ELF-1 (cell line): ENCODE results near the gene APOBEC4.
A peak's percentile ranks its signal among the peaks of the same experiment; 100 is the strongest.
"Not testable (repeated sequence)": the region's sequence is repeated elsewhere in the genome, so short reads cannot be mapped to it uniquely, and the experiment has no call there.

ENCODE experiments used
- DNase-seq: peaks from one replicate; pipeline ENCODE4 v3.0.0-alpha.2; 2016; ENCODE audit warnings: low read depth, low spot score

Gene APOBEC4, protein sequence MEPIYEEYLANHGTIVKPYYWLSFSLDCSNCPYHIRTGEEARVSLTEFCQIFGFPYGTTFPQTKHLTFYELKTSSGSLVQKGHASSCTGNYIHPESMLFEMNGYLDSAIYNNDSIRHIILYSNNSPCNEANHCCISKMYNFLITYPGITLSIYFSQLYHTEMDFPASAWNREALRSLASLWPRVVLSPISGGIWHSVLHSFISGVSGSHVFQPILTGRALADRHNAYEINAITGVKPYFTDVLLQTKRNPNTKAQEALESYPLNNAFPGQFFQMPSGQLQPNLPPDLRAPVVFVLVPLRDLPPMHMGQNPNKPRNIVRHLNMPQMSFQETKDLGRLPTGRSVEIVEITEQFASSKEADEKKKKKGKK

GRCh38 chr1:183652547-183653461 lies at the start of gene APOBEC4:
Gene APOBEC4 (minus strand): TSS chr1:183653316. CDS start chr1:183648781, 4,535 bp downstream.
- no peak for DNase-seq

DNA sequence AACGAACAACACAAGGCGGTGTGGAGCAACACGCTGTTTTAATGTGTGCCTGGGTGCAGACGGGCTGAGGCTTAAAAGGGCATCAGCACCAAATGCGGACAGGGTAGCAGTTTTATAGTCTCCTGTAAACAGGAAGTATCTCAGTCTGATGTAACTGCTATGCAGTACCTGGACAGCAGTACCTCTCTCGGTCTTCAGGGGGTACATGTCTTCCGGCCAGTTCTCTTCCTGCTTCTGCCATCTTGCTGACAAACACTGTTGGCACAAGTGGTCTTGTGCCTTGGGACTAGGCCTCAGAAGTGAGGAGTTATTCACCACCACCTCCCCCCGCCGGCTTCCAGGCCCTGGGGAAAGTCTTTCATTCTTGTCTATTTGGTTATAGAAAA lies 49.7 kb upstream of the APOBEC4 start:
- no peak for DNase-seq

GRCh38 chr1:183702087-183702812 lies 49.1 kb upstream of the APOBEC4 start:
- no peak for DNase-seq

DNA sequence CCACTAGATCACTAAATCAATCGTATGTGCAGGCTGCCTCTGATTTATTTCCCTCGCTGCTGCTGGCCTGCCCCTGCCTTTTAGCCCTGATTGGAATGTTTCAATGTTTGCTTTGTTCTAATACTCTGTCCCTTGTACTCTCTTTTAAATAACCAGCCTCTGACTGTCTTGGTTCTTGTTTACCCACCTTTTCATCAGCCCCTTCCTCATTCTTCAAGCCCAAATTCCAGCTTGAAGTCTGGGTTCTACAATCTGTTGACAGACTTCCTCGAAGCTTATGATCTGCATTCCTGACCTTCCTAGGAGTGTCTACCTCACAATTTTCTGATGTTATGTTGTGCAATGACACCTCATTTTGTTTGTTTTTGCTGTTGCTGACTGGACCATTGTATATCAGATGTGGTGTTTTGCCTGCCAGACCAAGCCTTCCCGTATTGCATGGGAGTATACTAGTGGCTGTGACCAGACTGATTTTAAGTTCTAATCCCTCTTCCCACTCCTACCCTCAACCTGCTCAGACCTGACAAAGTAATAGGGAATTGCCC lies 46.6 kb upstream of the APOBEC4 start:
- DNase-seq, result peak; percentile 60

- DNase-seq, result no peak
These were observed 44.9 kb upstream of the APOBEC4 start for GRCh38 chr1:183697814-183698590.

GRCh38 chr1:183696981-183697380 lies 43.9 kb upstream of the APOBEC4 start:
- no peak for DNase-seq

- no peak for DNase-seq
These were observed 41.6 kb upstream of the APOBEC4 start for GRCh38 chr1:183694755-183695154.

DNA sequence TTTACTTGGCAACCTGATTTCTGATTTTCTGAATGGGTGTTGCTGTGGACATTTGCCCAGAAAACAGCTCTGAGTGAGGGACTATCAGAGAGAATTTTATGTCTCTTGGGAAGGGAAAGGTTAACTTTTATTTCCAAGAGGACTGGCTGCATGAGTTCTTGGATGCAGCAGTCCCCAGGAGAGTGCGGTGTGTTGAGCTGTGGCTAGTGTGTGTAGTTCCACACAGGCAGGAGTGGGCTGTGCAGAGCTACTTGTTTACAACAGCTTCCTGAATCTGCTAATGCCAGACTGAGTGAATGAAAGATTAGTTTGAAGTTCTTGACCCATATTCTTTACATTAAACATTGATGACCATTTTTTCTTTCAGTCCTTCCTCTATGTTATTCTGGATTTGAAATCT lies 41.0 kb upstream of the APOBEC4 start:
- no peak for DNase-seq

DNA sequence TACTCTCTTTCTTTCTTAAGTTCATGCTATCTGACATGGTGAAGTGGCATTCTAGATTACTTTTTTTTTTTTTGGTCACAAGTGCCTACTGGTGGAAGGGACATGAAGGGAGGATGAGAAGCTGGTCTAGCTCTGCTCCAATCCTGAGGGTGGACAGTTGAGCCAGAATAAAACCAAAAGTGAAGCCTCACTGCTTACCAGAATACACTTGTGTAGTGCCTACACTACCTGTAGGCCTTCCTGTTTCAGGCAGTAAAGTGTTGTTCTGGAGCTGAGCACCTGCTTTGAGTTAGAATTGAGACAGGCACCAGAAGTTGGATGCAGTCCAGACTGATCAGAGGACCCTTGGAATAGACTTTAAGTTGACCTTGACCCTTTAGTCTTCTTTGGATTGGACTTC lies 40.4 kb upstream of the APOBEC4 start:
- no peak for DNase-seq

GRCh38 chr1:183689762-183690204 lies 36.7 kb upstream of the APOBEC4 start:
- no peak for DNase-seq

- DNase-seq, result no peak
These were observed 35.4 kb upstream of the APOBEC4 start for GRCh38 chr1:183688341-183689060.

DNA sequence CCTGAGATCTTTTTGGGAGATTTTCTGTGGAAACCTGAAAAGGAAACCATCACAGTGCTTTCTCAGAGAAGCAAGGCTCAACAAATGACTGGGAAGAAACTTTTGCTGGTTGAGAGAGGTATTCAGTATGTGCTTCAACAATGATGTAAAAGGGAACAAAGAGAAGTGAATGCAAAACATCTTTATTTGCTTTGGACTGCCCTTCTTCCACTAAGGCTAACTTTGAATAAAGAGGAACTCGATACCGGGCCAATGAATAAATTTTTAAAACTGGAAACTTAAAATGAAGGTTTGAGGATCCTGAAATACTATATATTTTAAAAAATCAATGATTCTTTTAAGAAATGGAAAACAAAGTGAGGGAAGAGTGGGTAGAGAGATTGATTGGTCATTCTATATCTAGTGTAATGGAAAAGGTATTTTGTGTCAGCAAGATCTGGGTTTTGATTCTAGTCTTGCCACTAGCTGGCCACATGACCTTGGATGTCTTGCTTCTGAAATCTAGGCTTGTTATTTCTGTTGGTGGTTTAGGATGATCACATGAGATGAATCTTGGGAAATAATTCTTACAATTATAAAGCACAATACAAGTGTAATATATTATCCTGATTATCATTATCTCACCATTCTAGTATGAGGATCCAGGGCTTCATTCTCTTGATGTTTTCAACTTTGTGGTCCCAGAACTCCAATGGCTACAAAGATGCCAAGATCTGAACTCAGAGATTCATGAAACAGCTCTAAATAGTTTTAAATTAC lies 34.6 kb upstream of the APOBEC4 start:
- no peak for DNase-seq

DNA sequence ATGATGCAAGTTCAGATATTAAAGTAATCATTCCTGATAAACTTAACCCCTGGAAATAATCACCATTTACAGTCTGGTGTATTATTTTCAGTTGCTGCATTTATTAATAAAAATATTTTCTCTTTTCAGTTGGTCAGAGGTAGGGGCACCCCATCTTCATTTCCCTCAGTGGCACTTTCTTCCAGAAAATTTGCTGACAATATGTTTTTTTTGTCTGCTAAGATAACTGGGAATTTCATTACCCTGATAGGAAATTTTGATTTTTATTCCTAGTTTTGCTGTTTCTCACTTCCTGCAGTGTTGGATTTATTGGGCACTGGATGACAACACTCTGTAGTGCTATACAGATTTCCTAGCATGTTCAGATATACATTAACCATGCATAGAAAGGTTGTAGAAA lies 33.1 kb upstream of the APOBEC4 start:
- DNase-seq, result no peak

- DNase-seq, result no peak
These were observed 32.1 kb upstream of the APOBEC4 start for GRCh38 chr1:183685112-183685713.

DNA sequence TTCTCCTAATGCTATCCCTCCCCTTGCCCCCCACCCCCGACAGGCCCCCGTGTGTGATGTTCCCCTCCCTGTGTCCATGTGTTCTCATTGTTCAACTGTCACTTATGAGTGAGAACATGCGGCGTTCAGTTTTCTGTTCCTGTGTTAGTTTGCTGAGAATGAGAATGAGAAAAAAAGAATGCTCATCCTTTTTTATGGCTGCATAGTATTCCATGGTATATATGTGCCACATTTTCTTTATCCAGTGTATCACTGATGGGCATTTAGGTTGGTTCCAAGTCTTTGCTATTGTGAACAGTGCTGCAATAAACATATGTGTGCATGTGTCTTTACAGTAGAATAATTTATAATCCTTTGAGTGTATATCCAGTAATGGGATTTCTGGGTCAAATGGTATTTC lies 26.2 kb upstream of the APOBEC4 start:
- DNase-seq, result not testable (repeated sequence)

DNA sequence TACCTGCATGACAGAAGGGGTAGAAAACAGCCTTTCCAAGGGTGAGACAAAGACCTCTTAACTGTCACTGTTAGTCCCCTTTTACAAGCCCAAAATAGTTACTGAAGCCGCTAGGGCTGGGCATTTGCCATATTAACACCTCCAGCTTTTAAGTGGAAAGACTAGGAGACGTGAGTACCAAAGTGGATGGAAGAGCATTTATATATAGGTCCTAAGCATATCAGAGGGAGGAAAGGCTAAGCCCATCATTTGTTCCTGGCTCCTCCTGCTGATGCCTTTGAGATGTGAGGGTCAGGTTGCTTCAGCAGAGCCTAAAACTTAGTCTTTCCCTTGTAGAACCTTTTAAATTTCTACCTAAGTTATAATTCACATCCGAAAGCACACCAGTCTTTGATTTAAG lies 25.7 kb upstream of the APOBEC4 start:
- no peak for DNase-seq

GRCh38 chr1:183676586-183677189 lies 23.6 kb upstream of the APOBEC4 start:
- peak; percentile 46 for DNase-seq

- no peak for DNase-seq
These were observed 22.9 kb upstream of the APOBEC4 start for GRCh38 chr1:183675883-183676585.
